Neuronal stem cell (in vitro differentiated cells): ENCODE results near the gene HMG20B.

Source experiments
- DNase-seq: peaks from one replicate; pipeline ENCODE4 v3.0.0-alpha.2; 2013; ENCODE audit warnings: low spot score
- H2AFZ ChIP-seq: one replicate; pipeline ENCODE4 v1.6.1; 2013; ENCODE audit warnings: mild to moderate bottlenecking, low read length, inconsistent platforms
- H2AK5ac ChIP-seq: 2 replicates; pipeline ENCODE4 v1.6.1; 2013; ENCODE audit warnings: low read depth, mild to moderate bottlenecking, inconsistent platforms, low read length, moderate library complexity, mixed read lengths
- H2BK120ac ChIP-seq: 2 replicates; pipeline ENCODE4 v1.6.1; 2013; ENCODE audit warnings: low read depth, mild to moderate bottlenecking, inconsistent platforms, low read length, moderate library complexity, mixed read lengths
- H2BK12ac ChIP-seq: one replicate; pipeline ENCODE4 v1.6.1; 2013; ENCODE audit warnings: low read length, inconsistent platforms
- H2BK15ac ChIP-seq: 2 replicates; pipeline ENCODE4 v1.6.1; 2013; ENCODE audit warnings: mild to moderate bottlenecking, low read length, inconsistent platforms, mixed read lengths
- H2BK5ac ChIP-seq: one replicate; pipeline ENCODE4 v1.6.1; 2013; ENCODE audit warnings: inconsistent platforms, mild to moderate bottlenecking, low read length, moderate library complexity
- H3K14ac ChIP-seq: one replicate; pipeline ENCODE4 v1.6.1; 2013; ENCODE audit warnings: low read length, inconsistent platforms
- H3K18ac ChIP-seq: 2 replicates; pipeline ENCODE4 v1.6.1; 2013; ENCODE audit warnings: low read length, inconsistent platforms
- H3K23ac ChIP-seq: 2 replicates; pipeline ENCODE4 v1.6.1; 2013; ENCODE audit warnings: low read depth, mild to moderate bottlenecking, mixed read lengths, low read length, inconsistent platforms; ENCODE audit not compliant: poor library complexity
- H3K27ac ChIP-seq: replicated peaks from 3 replicates; pipeline ENCODE4 v1.5.1; 2013; ENCODE audit warnings: low read length, inconsistent platforms
- H3K27me3 ChIP-seq, 3 experiments: 2 replicates each; pipeline ENCODE4 v1.6.1; 2013; ENCODE audit warnings: low read length in 3 of 3, mild to moderate bottlenecking in 2 of 3, inconsistent platforms in 1 of 3, low read depth in 1 of 3, mixed read lengths in 1 of 3, moderate library complexity in 1 of 3; ENCODE audit not compliant: control insufficient read depth in 3 of 3, insufficient read depth in 3 of 3
- H3K36me3 ChIP-seq, 2 donors: replicated peaks in 1 of 2; 2 replicates each; pipeline ENCODE4 v1.6.1; 2013; ENCODE audit warnings: low read length in 2 of 2; ENCODE audit not compliant: control insufficient read depth in 2 of 2, insufficient read depth in 2 of 2
- H3K4ac ChIP-seq: 2 replicates; pipeline ENCODE4 v1.6.1; 2013; ENCODE audit warnings: inconsistent platforms, mild to moderate bottlenecking, low read length, moderate library complexity
- H3K4me1 ChIP-seq, 2 donors: 1 replicate in 1 of 2; 2 replicates in 1 of 2; pipeline ENCODE4 v1.6.1; 2013; ENCODE audit warnings: low read length in 2 of 2, low read depth in 1 of 2; ENCODE audit not compliant: control insufficient read depth in 2 of 2, insufficient read depth in 1 of 2
- H3K4me2 ChIP-seq: one replicate; pipeline ENCODE4 v1.6.1; 2013; ENCODE audit warnings: mild to moderate bottlenecking, low read length, inconsistent platforms; ENCODE audit not compliant: insufficient read depth, poor library complexity, severe bottlenecking
- H3K4me3 ChIP-seq, 2 donors: 2 replicates each; pipeline ENCODE4 v1.5.1; 2013; ENCODE audit warnings: low read length in 2 of 2, mild to moderate bottlenecking in 2 of 2, inconsistent platforms in 1 of 2, moderate library complexity in 1 of 2
- H3K79me1 ChIP-seq: one replicate; pipeline ENCODE4 v1.6.1; 2013; ENCODE audit warnings: low read depth, mild to moderate bottlenecking, inconsistent platforms, low read length, moderate library complexity
- H3K9ac ChIP-seq: one replicate; pipeline ENCODE4 v1.6.1; 2013; ENCODE audit warnings: mild to moderate bottlenecking, low read depth, low read length, inconsistent platforms; ENCODE audit not compliant: poor library complexity
- H3K9me3 ChIP-seq, 2 donors: replicated peaks in 1 of 2; 2 replicates each; pipeline versions ENCODE3 to v1.6.1; 2013; ENCODE audit warnings: low read length in 2 of 2, mild to moderate bottlenecking in 2 of 2, inconsistent platforms in 1 of 2, low read depth in 1 of 2, mixed read lengths in 1 of 2, moderate library complexity in 1 of 2; ENCODE audit not compliant: control insufficient read depth in 2 of 2, insufficient read depth in 1 of 2
- H4K8ac ChIP-seq: one replicate; pipeline ENCODE4 v1.6.1; 2013; ENCODE audit warnings: low read depth, mild to moderate bottlenecking, inconsistent platforms, low read length, moderate library complexity
- H4K91ac ChIP-seq: one replicate; pipeline ENCODE4 v1.6.1; 2013; ENCODE audit warnings: low read length, low read depth, mild to moderate bottlenecking, inconsistent platforms; ENCODE audit not compliant: poor library complexity
- WGBS, 2 donors: extraction: QIAGEN DNeasy Blood & Tissue Kit; methylation state at CpG; one replicate each; pipeline ENCODE4 v1.1.7; 2013; ENCODE audit warnings: missing lambda C conversion rate in 2 of 2, mixed read lengths in 1 of 2; ENCODE audit not compliant: insufficient read length in 2 of 2, insufficient replicate concordance in 1 of 2; ENCODE audit errors: extremely low coverage in 2 of 2; 5-methylcytosine and 5-hydroxymethylcytosine counted together

The HMG20B gene

GRCh38 chr19:3545669-3546034 lies 27.1 kb upstream of the HMG20B start:
- peaks cover 18 to 23% of the 10 kb centered on the region in 2 donors for H3K36me3 ChIP-seq
- H3K23ac ChIP-seq: peak overlapping the region; percentile 89
- peak overlapping the region; percentile 75 for H2BK12ac ChIP-seq
- H3K27ac ChIP-seq: no peak overlapping the region
- H2BK5ac ChIP-seq: peak overlapping the region; percentile 44
- H4K91ac ChIP-seq: no peak overlapping the region
- peaks cover 0 to 3% of the 10 kb centered on the region in 2 donors for H3K4me1 ChIP-seq
- H2BK120ac ChIP-seq: no peak overlapping the region
- H2AK5ac ChIP-seq: peak overlapping the region; percentile 10
- H3K9me3 ChIP-seq: no peaks in the 10 kb centered on the region
- H4K8ac ChIP-seq: no peak overlapping the region
- DNase-seq: no peak
- no peak overlapping the region for H2BK15ac ChIP-seq
- peak overlapping the region; percentile 3 for H3K14ac ChIP-seq
- H3K18ac ChIP-seq: no peak overlapping the region
- no peak overlapping the region for H3K4ac ChIP-seq
- H2AFZ ChIP-seq: no peak overlapping the region
- peaks cover 10% of the 10 kb centered on the region for H3K79me1 ChIP-seq
- WGBS, 2 donors: no CpG with 5 or more reads among the region's 10 CpGs
- H3K4me2 ChIP-seq: no peak overlapping the region
- no peaks in the 10 kb centered on the region for H3K27me3 ChIP-seq
- no peak overlapping the region for H3K4me3 ChIP-seq
- no peak overlapping the region for H3K9ac ChIP-seq

- no peaks in the 10 kb centered on the region for H3K27me3 ChIP-seq
- peaks cover 0 to 3% of the 10 kb centered on the region in 2 donors for H3K4me1 ChIP-seq
- H2BK5ac ChIP-seq: peak overlapping the region; percentile 44
- no peak overlapping the region for H3K27ac ChIP-seq
- H3K4me2 ChIP-seq: no peak overlapping the region
- no peak overlapping the region for H2BK15ac ChIP-seq
- peaks cover 13% of the 10 kb centered on the region for H3K79me1 ChIP-seq
- no peak overlapping the region for H3K14ac ChIP-seq
- H3K9ac ChIP-seq: peak overlapping the region; percentile 77
- peaks cover 18 to 26% of the 10 kb centered on the region in 2 donors for H3K36me3 ChIP-seq
- H2AK5ac ChIP-seq: peak overlapping the region; percentile 81
- H3K23ac ChIP-seq: peak overlapping the region; percentile 55
- no peak overlapping the region for H2BK120ac ChIP-seq
- H3K4me3 ChIP-seq: no peak overlapping the region
- no peak for DNase-seq
- no peak overlapping the region for H3K18ac ChIP-seq
- H3K9me3 ChIP-seq: no peaks in the 10 kb centered on the region
- no peak overlapping the region for H2AFZ ChIP-seq
- no peak overlapping the region for H4K8ac ChIP-seq
- WGBS, 2 donors: no CpG with 5 or more reads among the region's 23 CpGs
- H2BK12ac ChIP-seq: no peak overlapping the region
- no peak overlapping the region for H3K4ac ChIP-seq
- no peak overlapping the region for H4K91ac ChIP-seq
Measured at GRCh38 chr19:3546119-3546518, 26.6 kb upstream of the HMG20B start.

GRCh38 chr19:3547301-3547731 lies 25.4 kb upstream of the HMG20B start:
- WGBS, 2 donors: no CpG with 5 or more reads among the region's 15 CpGs
- peaks cover 16% of the 10 kb centered on the region for H3K79me1 ChIP-seq
- H2BK120ac ChIP-seq: no peak overlapping the region
- peaks cover 0 to 3% of the 10 kb centered on the region in 2 donors for H3K4me1 ChIP-seq
- no peaks in the 10 kb centered on the region for H3K27me3 ChIP-seq
- H3K23ac ChIP-seq: peak overlapping the region; percentile 55
- H3K36me3 ChIP-seq: peaks cover 18 to 27% of the 10 kb centered on the region in 2 donors
- H3K9ac ChIP-seq: peak overlapping the region; percentile 70
- DNase-seq: no peak
- no peak overlapping the region for H4K91ac ChIP-seq
- H3K4me2 ChIP-seq: no peak overlapping the region
- H4K8ac ChIP-seq: peak overlapping the region; percentile 17
- no peaks in the 10 kb centered on the region for H3K9me3 ChIP-seq
- no peak overlapping the region for H2AFZ ChIP-seq
- no peak overlapping the region for H3K14ac ChIP-seq
- peak overlapping the region; percentile 28 for H3K18ac ChIP-seq
- no peak overlapping the region for H2BK5ac ChIP-seq
- no peak overlapping the region for H3K27ac ChIP-seq
- no peak overlapping the region for H2AK5ac ChIP-seq
- peak overlapping the region; percentile 37 for H2BK15ac ChIP-seq
- no peak overlapping the region for H3K4ac ChIP-seq
- no peak overlapping the region for H2BK12ac ChIP-seq
- no peak overlapping the region for H3K4me3 ChIP-seq

GRCh38 chr19:3547767-3548282 lies 24.9 kb upstream of the HMG20B start:
- no peaks in the 10 kb centered on the region for H3K9me3 ChIP-seq
- H3K79me1 ChIP-seq: peaks cover 16% of the 10 kb centered on the region
- no peak overlapping the region for H2AK5ac ChIP-seq
- no peak overlapping the region for H2BK120ac ChIP-seq
- H3K4ac ChIP-seq: no peak overlapping the region
- H3K27ac ChIP-seq: no peak overlapping the region
- peak overlapping the region in 1 of 2 donors; percentile 56 for H3K4me3 ChIP-seq
- H2BK5ac ChIP-seq: no peak overlapping the region
- H2BK15ac ChIP-seq: no peak overlapping the region
- peaks cover 18 to 27% of the 10 kb centered on the region in 2 donors for H3K36me3 ChIP-seq
- H3K4me2 ChIP-seq: no peak overlapping the region
- no peak overlapping the region for H3K18ac ChIP-seq
- DNase-seq: no peak
- peaks cover 0 to 3% of the 10 kb centered on the region in 2 donors for H3K4me1 ChIP-seq
- peak overlapping the region; percentile 70 for H3K9ac ChIP-seq
- no peaks in the 10 kb centered on the region for H3K27me3 ChIP-seq
- H4K8ac ChIP-seq: no peak overlapping the region
- H3K14ac ChIP-seq: no peak overlapping the region
- H2BK12ac ChIP-seq: peak overlapping the region; percentile 73
- no CpG with 5 or more reads among the region's 36 CpGs for WGBS, 2 donors
- no peak overlapping the region for H2AFZ ChIP-seq
- peak overlapping the region; percentile 55 for H3K23ac ChIP-seq
- no peak overlapping the region for H4K91ac ChIP-seq
